Astrocyte (in vitro differentiated cells and primary cell): ENCODE data around the gene STRIP2. TPM values are rescaled to one million over a fixed set of nuclear protein-coding genes. Genes with fewer than 3 reads are reported as not detected.

Experiments
- DNase-seq: peaks from one replicate; pipeline ENCODE4 v3.0.0-alpha.2; 2010; ENCODE audit warnings: low read depth
- FAIRE-seq: peaks from 2 replicates; lab custom pipeline; 2011; peaks lifted over from hg19 to GRCh38; lab: Jason Lieb, UNC
- H2AFZ ChIP-seq: 2 replicates; pipeline ENCODE4 v1.6.0; 2012; ENCODE audit warnings: low read depth, low read length, inconsistent platforms
- H3K27ac ChIP-seq: 2 replicates; pipeline ENCODE4 v1.5.1; 2011; ENCODE audit warnings: low read depth, low read length, inconsistent platforms
- H3K27me3 ChIP-seq: 2 replicates; pipeline ENCODE4 v1.6.0; 2011; ENCODE audit warnings: low read length, inconsistent platforms; ENCODE audit not compliant: insufficient read depth
- H3K36me3 ChIP-seq: 2 replicates; pipeline ENCODE4 v1.5.1; 2011; ENCODE audit warnings: low read length, inconsistent platforms; ENCODE audit not compliant: insufficient read depth
- H3K4me1 ChIP-seq: 2 replicates; pipeline ENCODE4 v1.5.1; 2011; ENCODE audit warnings: low read length, inconsistent platforms; ENCODE audit not compliant: insufficient read depth
- H3K4me2 ChIP-seq: 2 replicates; pipeline ENCODE4 v1.6.0; 2012; ENCODE audit warnings: low read length, inconsistent platforms
- H3K4me3 ChIP-seq: 2 replicates; pipeline ENCODE4 v1.5.1; 2011; ENCODE audit warnings: low read depth, mild to moderate bottlenecking, low read length, inconsistent platforms; ENCODE audit not compliant: insufficient read depth
- H3K79me2 ChIP-seq: 2 replicates; pipeline ENCODE4 v1.6.0; 2012; ENCODE audit warnings: mild to moderate bottlenecking, low read length, inconsistent platforms; ENCODE audit not compliant: insufficient read depth
- H3K9ac ChIP-seq: 2 replicates; pipeline ENCODE4 v1.6.0; 2012; ENCODE audit warnings: mild to moderate bottlenecking, low read length, inconsistent platforms
- H3K9me3 ChIP-seq: 2 replicates; pipeline ENCODE4 v1.5.1; 2012; ENCODE audit warnings: low read depth, mild to moderate bottlenecking, low read length, inconsistent platforms; ENCODE audit not compliant: insufficient read depth
- H4K20me1 ChIP-seq: 2 replicates; pipeline ENCODE4 v1.6.0; 2012; ENCODE audit warnings: low read length, inconsistent platforms; ENCODE audit not compliant: insufficient read depth
- H3K27ac Mint-ChIP-seq: one replicate; pipeline ENCODE4 v1.8.0; 2021; ENCODE audit warnings: mild to moderate bottlenecking, mixed read lengths; ENCODE audit not compliant: unreplicated experiment
- H3K27me3 Mint-ChIP-seq: one replicate; pipeline ENCODE4 v1.8.0; 2021; ENCODE audit warnings: low read depth, mixed read lengths; ENCODE audit not compliant: unreplicated experiment
- H3K36me3 Mint-ChIP-seq: one replicate; pipeline ENCODE4 v1.8.0; 2021; ENCODE audit warnings: low read depth, mixed read lengths; ENCODE audit not compliant: unreplicated experiment
- H3K4me1 Mint-ChIP-seq: one replicate; pipeline ENCODE4 v1.8.0; 2021; ENCODE audit warnings: low read depth, mixed read lengths; ENCODE audit not compliant: unreplicated experiment
- H3K4me3 Mint-ChIP-seq: one replicate; pipeline ENCODE4 v1.8.0; 2021; ENCODE audit warnings: mild to moderate bottlenecking, moderate library complexity, mixed read lengths; ENCODE audit not compliant: unreplicated experiment
- H3K9me3 Mint-ChIP-seq: one replicate; pipeline ENCODE4 v1.8.0; 2021; ENCODE audit warnings: mild to moderate bottlenecking, mixed read lengths; ENCODE audit not compliant: unreplicated experiment
- CTCF ChIP-seq: IDR thresholded peaks from 2 replicates; pipeline ENCODE4 v1.5.1; 2011; ENCODE audit warnings: low read depth, mild to moderate bottlenecking, inconsistent platforms, low read length, moderate library complexity; ENCODE audit not compliant: insufficient read depth
- EZH2 ChIP-seq: IDR thresholded peaks from 2 replicates; pipeline ENCODE4 v1.6.1; 2012; ENCODE audit warnings: mild to moderate bottlenecking, low read length, inconsistent platforms; ENCODE audit not compliant: insufficient read depth
- total RNA-seq: library from RNA; stranded (reverse); gene quantifications from 2 replicates; pipeline ENCODE4 v1.2.1, GENCODE V29; 2021

Gene STRIP2
- total RNA-seq, 1 donor from 2014 or later, result 1.3 TPM

GRCh38 chr7:129412501-129412900 is 21.7 kb upstream of the STRIP2 start:
- Histone ChIP-seq H3K9ac (no peak overlapping the region), H3K4me1 (no peaks in the 10 kb centered on the region), H3K79me2 (no peaks in the 10 kb centered on the region), H3K4me2 (no peak overlapping the region), H4K20me1 (no peaks in the 10 kb centered on the region), H3K36me3 (no peaks in the 10 kb centered on the region), H2AFZ (no peak overlapping the region), H3K4me3 (no peak overlapping the region), H3K27ac (no peak overlapping the region), H3K9me3 (no peaks in the 10 kb centered on the region), H3K27me3 (no peaks in the 10 kb centered on the region)
- FAIRE-seq (no peak), DNase-seq (no peak)
- Mint-ChIP-seq H3K27ac (no peak overlapping the region), H3K9me3 (peaks cover 6% of the 10 kb centered on the region), H3K4me3 (no peak overlapping the region), H3K36me3 (peaks cover 16% of the 10 kb centered on the region), H3K4me1 (no peaks in the 10 kb centered on the region), H3K27me3 (no peaks in the 10 kb centered on the region)
- TF ChIP-seq CTCF, result no peak

GRCh38 chr7:129417073-129417472 is 17.2 kb upstream of the STRIP2 start:
- FAIRE-seq, result no peak
- DNase-seq, result no peak

More at GRCh38 chr7:129417073-129417472, 17.2 kb upstream of the STRIP2 start:
- no peak for TF ChIP-seq CTCF
- TF ChIP-seq EZH2, result no peak
- H3K27me3 Mint-ChIP-seq, result no peaks in the 10 kb centered on the region
- Histone ChIP-seq H4K20me1 (no peaks in the 10 kb centered on the region), H3K9ac (no peak overlapping the region), H3K36me3 (no peaks in the 10 kb centered on the region), H3K27me3 (no peaks in the 10 kb centered on the region), H2AFZ (no peak overlapping the region), H3K27ac (no peak overlapping the region), H3K4me1 (no peaks in the 10 kb centered on the region), H3K4me3 (no peak overlapping the region), H3K9me3 (no peaks in the 10 kb centered on the region), H3K79me2 (no peaks in the 10 kb centered on the region), H3K4me2 (no peak overlapping the region)
- no peak overlapping the region for H3K27ac Mint-ChIP-seq
- peaks cover 4% of the 10 kb centered on the region for H3K9me3 Mint-ChIP-seq
- H3K36me3 Mint-ChIP-seq, result peaks cover 12% of the 10 kb centered on the region
- H3K4me1 Mint-ChIP-seq, result no peaks in the 10 kb centered on the region
- no peak overlapping the region for H3K4me3 Mint-ChIP-seq
